Upper lobe of left lung (tissue), 6 donors: Measurements from ENCODE around the gene MYO16. TPM values are rescaled to one million over a fixed set of nuclear protein-coding genes. Genes with fewer than 3 reads are reported as not detected.

Experiments used
- ATAC-seq, 2 donors: fragments of 200-7000 bp; cut with Tn5 transposase; one replicate each; pipeline ENCODE4 v1.9.1; 2022; ENCODE audit warnings: mild to moderate bottlenecking in 2 of 2, moderate library complexity in 2 of 2; ENCODE audit not compliant: low FRiP score in 2 of 2
- DNase-seq, 2 donors: peaks; one replicate each; pipeline ENCODE4 v3.0.0-alpha.2; 2019 to 2020
- H3K27ac ChIP-seq, 4 donors: fragments of 200-600 bp; sonication (generic); one replicate each; pipeline ENCODE4 v1.5.1; 2016 to 2019
- H3K27me3 ChIP-seq, 4 donors: fragments of 200-600 bp; sonication (generic); one replicate each; pipeline ENCODE4 v1.5.1; 2017 to 2019
- H3K36me3 ChIP-seq, 4 donors: fragments of 200-600 bp; sonication (generic); one replicate each; pipeline ENCODE4 v1.5.1; 2016 to 2019
- H3K4me1 ChIP-seq, 4 donors: fragments of 200-600 bp; sonication (generic); one replicate each; pipeline ENCODE4 v1.5.1; 2018 to 2019
- H3K4me3 ChIP-seq, 4 donors: fragments of 200-600 bp; sonication (generic); one replicate each; pipeline ENCODE4 v1.5.1; 2017 to 2019; ENCODE audit warnings: mild to moderate bottlenecking in 2 of 4, moderate library complexity in 1 of 4
- H3K9me3 ChIP-seq, 4 donors: fragments of 200-600 bp; sonication (generic); one replicate each; pipeline ENCODE4 v1.5.1; 2018 to 2019
- CTCF ChIP-seq, 6 experiments: fragments of 450-650 bp in 4 of 6; fragments of 200-600 bp in 2 of 6; sonication (generic) in 2 of 6; IDR thresholded peaks; one replicate each; pipeline ENCODE4 v1.5.1; 2016 to 2019; ENCODE audit warnings: antibody characterized with exemption in 6 of 6
- EP300 ChIP-seq, 4 donors: sonication (generic); formaldehyde crosslinking; IDR thresholded peaks; one replicate each; pipeline ENCODE4 v1.5.1; 2017; ENCODE audit warnings: antibody characterized with exemption in 4 of 4, control low read depth in 2 of 4
- POLR2A ChIP-seq, 4 donors: fragments of 450-650 bp; IDR thresholded peaks; one replicate each; pipeline ENCODE4 v1.5.1; 2016 to 2017; ENCODE audit warnings: antibody characterized with exemption in 4 of 4, mild to moderate bottlenecking in 2 of 4
- POLR2AphosphoS5 ChIP-seq, 2 donors: sonication (generic); formaldehyde crosslinking; IDR thresholded peaks; one replicate each; pipeline ENCODE4 v1.5.1; 2017; ENCODE audit warnings: antibody characterized with exemption in 2 of 2
- WGBS, 2 donors: methylation state at CpG; one replicate each; pipeline ENCODE4 v1.1.5; 2017 to 2018; 5-methylcytosine and 5-hydroxymethylcytosine counted together
- total RNA-seq, 6 donors: library from RNA; depleted of rRNA in 4 of 6; stranded (reverse); fragments of >200 nt in 4 of 6; gene quantifications; one replicate each; pipeline versions ENCODE4 v1.1.0 to v1.2.1, GENCODE V29; 2016 to 2021
- donor health status: DM: no; HTN: no; CAD: no; lungs with moderate emphysema.
- donor health status: DM: no; HTN: yes; CAD: no; lungs with severe emphysema.

MYO16 gene
- total RNA-seq, 6 donors from 2014 or later: under 0.01 to 0.55 (median 0.20) TPM; not detected in 1

- no peak overlapping the region for H3K27ac ChIP-seq
- TF ChIP-seq EP300 (IDR thresholded peaks at IDR 0.05): no peak
- TF ChIP-seq POLR2A (IDR thresholded peaks at IDR 0.05): no peak
- no peaks in the 10 kb centered on the region for H3K4me1 ChIP-seq
- no peaks in the 10 kb centered on the region for H3K36me3 ChIP-seq
- H3K9me3 ChIP-seq: no peaks in the 10 kb centered on the region
- DNase-seq (no peak), ATAC-seq (no peak)
- no peak overlapping the region for H3K4me3 ChIP-seq
- no peaks in the 10 kb centered on the region for H3K27me3 ChIP-seq
These were observed 329.8 kb downstream of the MYO16 start for GRCh38 chr13:108959234-108959633.

- Histone ChIP-seq H3K36me3 (no peaks in the 10 kb centered on the region), H3K4me3 (no peak overlapping the region), H3K27ac (no peak overlapping the region), H3K27me3 (no peaks in the 10 kb centered on the region), H3K4me1 (no peaks in the 10 kb centered on the region), H3K9me3 (no peaks in the 10 kb centered on the region)
- ATAC-seq: no peak
- 78 to 80% methylated on average over 6 of the region's 6 CpGs for WGBS, 2 donors
- TF ChIP-seq CTCF (IDR thresholded peaks at IDR 0.05): no peak
- TF ChIP-seq POLR2AphosphoS5 (IDR thresholded peaks at IDR 0.05): no peak
- no peak for DNase-seq
These were observed 330.6 kb downstream of the MYO16 start for GRCh38 chr13:108960006-108960405.

GRCh38 chr13:108961542-108962125 is 332.2 kb downstream of the MYO16 start:
- Histone ChIP-seq H3K9me3 (no peaks in the 10 kb centered on the region), H3K27ac (no peak overlapping the region), H3K27me3 (no peaks in the 10 kb centered on the region), H3K4me3 (no peak overlapping the region), H3K4me1 (no peaks in the 10 kb centered on the region), H3K36me3 (no peaks in the 10 kb centered on the region)
- ATAC-seq (peak; percentile 79 to 90), DNase-seq (no peak)
- 8 to 11% methylated on average over 7 of the region's 7 CpGs for WGBS, 2 donors
- TF ChIP-seq CTCF (IDR thresholded peaks at IDR 0.05) (peak; percentile 60 to 83 (median 76)), EP300 (IDR thresholded peaks at IDR 0.05) (no peak)

GRCh38 chr13:108962654-108963053 is 333.2 kb downstream of the MYO16 start:
- Histone ChIP-seq H3K9me3 (no peaks in the 10 kb centered on the region), H3K4me1 (no peaks in the 10 kb centered on the region), H3K4me3 (no peak overlapping the region), H3K27me3 (no peaks in the 10 kb centered on the region), H3K27ac (no peak overlapping the region), H3K36me3 (no peaks in the 10 kb centered on the region)
- DNase-seq: no peak
- no peak for ATAC-seq
- TF ChIP-seq CTCF (IDR thresholded peaks at IDR 0.05) (no peak), POLR2A (IDR thresholded peaks at IDR 0.05) (no peak), EP300 (IDR thresholded peaks at IDR 0.05) (no peak), POLR2AphosphoS5 (IDR thresholded peaks at IDR 0.05) (no peak)

- H3K27ac ChIP-seq: no peak overlapping the region
- WGBS, 2 donors: 81 to 85% methylated on average over 3 of the region's 3 CpGs
These were observed 333.9 kb downstream of the MYO16 start for GRCh38 chr13:108963276-108963810.

More at GRCh38 chr13:108963276-108963810, 333.9 kb downstream of the MYO16 start:
- ATAC-seq (no peak), DNase-seq (no peak)
- Histone ChIP-seq H3K4me1 (no peaks in the 10 kb centered on the region), H3K36me3 (no peaks in the 10 kb centered on the region), H3K27me3 (no peaks in the 10 kb centered on the region), H3K9me3 (no peaks in the 10 kb centered on the region), H3K4me3 (no peak overlapping the region)
- TF ChIP-seq POLR2A (IDR thresholded peaks at IDR 0.05) (no peak), CTCF (IDR thresholded peaks at IDR 0.05) (no peak), EP300 (IDR thresholded peaks at IDR 0.05) (no peak), POLR2AphosphoS5 (IDR thresholded peaks at IDR 0.05) (no peak)
